GM12875 (cell line): ENCODE results near the gene HOXB1.
"Not testable (repeated sequence)": the region's sequence is repeated elsewhere in the genome, so short reads cannot be mapped to it uniquely, and the experiment has no call there.

ENCODE experiments used
- H3K4me3 ChIP-seq: one replicate; pipeline ENCODE4 v1.5.1; 2011; ENCODE audit warnings: low read depth, low read length, control low read depth
- TF ChIP-seq, protein P1 (sequence below): IDR thresholded peaks from 2 replicates; pipeline ENCODE4 v1.5.1; 2011; ENCODE audit warnings: low read depth, mild to moderate bottlenecking, control low read depth, inconsistent platforms, low read length, moderate library complexity, borderline replicate concordance; ENCODE audit not compliant: insufficient read depth

Gene HOXB1

DNA sequence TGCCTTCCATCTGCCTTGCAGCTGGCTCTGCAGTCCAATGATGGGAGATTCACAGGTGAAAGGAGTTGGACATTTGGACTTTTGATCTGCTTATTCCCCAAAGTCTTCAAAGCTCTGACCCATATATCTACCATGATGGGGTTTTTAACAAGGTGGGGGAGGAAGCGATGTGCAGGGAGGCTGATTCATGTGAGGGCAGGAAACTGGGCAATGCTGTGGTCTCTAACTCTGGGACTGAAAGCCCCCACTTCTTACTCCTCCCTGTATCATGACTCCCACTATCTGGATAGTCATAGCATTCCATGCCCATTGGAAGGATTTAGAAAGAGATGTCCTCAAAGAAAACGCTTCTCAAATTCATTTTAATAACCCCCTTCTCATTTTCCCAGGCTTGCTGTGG lies 16.3 kb downstream of the HOXB1 start:
- H3K4me3 ChIP-seq, result no peak overlapping the region
- TF ChIP-seq, protein P1, sequence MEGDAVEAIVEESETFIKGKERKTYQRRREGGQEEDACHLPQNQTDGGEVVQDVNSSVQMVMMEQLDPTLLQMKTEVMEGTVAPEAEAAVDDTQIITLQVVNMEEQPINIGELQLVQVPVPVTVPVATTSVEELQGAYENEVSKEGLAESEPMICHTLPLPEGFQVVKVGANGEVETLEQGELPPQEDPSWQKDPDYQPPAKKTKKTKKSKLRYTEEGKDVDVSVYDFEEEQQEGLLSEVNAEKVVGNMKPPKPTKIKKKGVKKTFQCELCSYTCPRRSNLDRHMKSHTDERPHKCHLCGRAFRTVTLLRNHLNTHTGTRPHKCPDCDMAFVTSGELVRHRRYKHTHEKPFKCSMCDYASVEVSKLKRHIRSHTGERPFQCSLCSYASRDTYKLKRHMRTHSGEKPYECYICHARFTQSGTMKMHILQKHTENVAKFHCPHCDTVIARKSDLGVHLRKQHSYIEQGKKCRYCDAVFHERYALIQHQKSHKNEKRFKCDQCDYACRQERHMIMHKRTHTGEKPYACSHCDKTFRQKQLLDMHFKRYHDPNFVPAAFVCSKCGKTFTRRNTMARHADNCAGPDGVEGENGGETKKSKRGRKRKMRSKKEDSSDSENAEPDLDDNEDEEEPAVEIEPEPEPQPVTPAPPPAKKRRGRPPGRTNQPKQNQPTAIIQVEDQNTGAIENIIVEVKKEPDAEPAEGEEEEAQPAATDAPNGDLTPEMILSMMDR, result no peak

DNA sequence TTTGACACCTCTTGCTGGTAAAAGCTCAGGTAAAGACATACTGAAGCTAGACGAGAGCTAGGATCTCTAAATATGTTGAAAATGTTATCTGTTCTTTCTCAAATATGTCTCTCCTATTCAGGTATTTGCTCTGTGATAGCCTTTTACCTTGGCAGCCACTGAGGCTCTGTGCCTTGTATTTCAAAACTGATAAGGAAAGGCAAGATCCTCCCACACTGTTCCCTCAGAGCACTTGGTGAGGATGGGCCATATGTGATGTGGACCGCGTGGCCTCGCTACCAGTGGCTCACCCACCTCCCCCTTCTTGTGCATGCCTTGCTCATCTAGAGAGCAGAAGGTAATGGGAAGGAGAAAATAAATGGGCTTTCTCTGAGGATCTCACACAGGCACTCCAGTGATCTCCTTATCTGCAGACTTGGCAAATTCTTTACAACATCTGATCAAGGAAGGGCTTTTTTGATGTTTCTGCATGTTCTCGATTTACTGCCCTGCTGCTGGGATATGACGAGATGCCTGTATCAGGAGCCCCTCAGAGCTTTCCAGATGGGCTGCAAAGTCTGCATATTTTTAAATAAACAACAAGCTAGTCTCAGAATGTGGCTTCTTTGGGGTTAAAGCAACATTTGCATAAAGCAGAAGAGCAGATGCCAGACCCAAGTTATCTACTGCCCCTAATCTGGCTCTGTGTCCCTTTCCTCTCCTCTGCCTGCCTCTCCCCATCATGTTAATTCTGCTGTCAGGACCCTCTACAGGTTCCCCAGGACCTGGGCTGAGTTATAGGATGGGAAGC lies 16.9 kb downstream of the HOXB1 start:
- no peak overlapping the region for H3K4me3 ChIP-seq
- TF ChIP-seq, protein P1, result no peak

DNA sequence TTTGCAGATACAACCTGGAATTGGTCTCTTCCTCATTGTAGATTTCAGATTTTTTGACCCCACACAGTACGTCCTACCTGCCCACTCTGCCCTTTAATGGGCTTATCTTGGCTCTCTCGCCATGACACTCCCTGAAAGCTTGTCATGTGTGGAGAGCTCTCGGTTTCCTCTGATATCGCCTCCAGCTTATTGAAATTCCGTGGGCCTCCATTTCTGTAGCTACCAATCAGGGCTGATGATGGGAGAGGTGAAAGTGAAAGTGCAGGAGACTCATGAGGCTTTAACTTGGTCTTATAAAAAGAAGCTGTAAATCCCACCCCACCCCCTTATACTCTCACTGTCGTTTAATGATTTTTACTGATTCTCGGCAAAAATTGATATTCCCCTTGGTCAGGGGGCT lies 17.7 kb downstream of the HOXB1 start:
- TF ChIP-seq, protein P1, result no peak
- H3K4me3 ChIP-seq, result no peak overlapping the region

DNA sequence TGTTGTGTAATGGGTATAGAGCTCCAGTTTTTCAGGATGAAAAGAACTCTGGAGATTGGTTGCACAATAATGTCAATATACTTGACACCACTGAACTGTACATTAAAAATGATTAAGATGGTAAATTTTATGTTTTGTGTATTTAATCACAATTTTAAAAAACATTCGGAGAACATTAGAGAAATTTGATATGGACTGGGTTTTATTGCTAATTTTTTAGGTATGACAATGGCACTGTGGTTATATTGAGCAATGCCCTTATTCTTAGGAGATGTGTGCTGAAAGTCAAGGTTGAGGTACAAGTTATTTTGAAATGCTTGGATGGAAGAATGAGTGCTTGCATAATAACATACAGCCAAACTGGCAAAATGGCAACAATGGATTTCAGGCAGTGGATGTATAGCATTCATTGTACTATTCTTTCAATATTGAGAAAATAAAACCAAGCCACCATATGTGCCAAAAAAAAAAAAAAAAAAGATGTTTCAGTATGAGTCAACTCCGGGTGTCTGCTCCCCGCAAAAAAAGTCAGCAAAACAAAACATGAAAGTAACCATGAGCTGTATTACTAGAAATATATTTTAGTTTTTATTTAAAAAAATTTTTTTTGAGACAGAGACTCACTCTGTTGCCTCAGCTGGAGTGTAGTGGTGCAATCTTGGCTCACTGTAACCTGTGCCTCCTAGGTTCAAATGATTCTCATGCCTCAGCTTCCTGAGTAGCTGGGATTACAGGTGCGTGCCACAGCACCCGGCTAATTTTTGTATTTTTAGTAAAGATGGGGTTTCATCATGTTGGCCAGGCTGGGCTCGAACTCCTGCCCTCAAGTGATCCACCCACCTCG lies 19.8 kb downstream of the HOXB1 start:
- no peak overlapping the region for H3K4me3 ChIP-seq
- TF ChIP-seq, protein P1, result no peak

DNA sequence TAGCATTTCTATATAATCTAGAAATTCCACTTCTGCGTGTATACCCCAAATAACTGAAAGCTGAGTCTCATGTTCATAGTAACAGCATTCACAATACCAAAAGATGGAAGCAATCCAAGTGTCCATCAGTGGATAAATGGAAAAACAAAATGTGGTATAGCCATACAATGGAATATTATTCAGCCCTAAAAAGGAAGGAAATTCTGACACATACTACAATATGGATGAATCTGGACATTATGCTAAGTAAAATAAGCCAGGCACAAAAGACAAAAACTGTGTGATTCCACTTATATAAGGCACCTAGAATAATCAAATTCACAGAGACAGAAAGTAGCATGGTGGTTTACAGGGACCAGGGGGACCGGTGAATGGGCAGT lies 20.4 kb downstream of the HOXB1 start:
- TF ChIP-seq, protein P1, result no peak
- H3K4me3 ChIP-seq, result no peak overlapping the region

DNA sequence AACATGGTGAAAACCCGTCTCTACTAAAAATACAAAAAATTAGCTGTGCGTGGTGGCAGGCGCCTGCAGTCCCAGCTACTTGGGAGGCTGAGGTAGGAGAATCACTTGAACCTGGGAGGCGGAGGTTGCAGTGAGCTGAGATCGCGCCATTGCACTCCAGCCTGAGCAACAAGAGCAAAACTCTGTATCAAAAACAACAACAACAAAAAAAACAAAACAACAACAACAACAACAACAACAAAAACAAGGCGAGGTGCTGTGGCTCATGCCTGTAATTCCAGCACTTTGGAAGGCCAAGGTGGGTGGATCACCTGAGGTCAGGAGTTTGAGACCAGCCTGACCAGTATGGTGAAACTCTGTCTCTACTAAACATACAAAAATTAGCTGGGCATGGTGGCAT lies 21.1 kb downstream of the HOXB1 start:
- H3K4me3 ChIP-seq, result not testable (repeated sequence)

DNA sequence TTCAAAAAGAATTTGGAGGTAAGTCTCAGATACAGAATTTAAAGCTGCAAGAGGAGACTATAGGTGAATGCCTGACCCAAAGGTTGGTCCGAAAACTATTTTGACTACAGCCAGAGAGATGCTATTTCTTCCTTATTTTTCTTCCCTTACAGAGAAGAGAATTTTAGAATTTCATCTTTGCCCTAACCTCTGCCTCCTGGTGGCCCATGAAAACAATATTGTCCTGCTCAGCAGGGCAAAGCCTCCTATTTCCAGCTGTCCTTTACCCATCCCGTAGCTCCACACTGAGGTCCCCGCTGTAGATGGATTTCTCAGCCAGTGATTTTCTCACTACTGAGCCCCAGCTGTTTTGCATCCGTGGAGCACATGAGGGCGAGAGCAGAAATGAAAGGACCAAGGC lies 24.6 kb downstream of the HOXB1 start:
- no peak overlapping the region for H3K4me3 ChIP-seq
- TF ChIP-seq, protein P1, result no peak
